Measurements from ENCODE around the gene MAPKAP1. TPM values are rescaled to one million over a fixed set of nuclear protein-coding genes. Genes with fewer than 3 reads are reported as not detected.

MAPKAP1 gene
- total RNA-seq, 1 experiment from 2014 or later, result 55.5 TPM

- intact Hi-C loops (cut with micrococcal nuclease; ENCODE audit: unreplicated experiment), result no loop called here
- CTCF ChIA-PET, result no interaction called here
- H3K27ac Mint-ChIP-seq (ENCODE audit: unreplicated experiment), result no peak overlapping the region
- H3K4me1 Mint-ChIP-seq (ENCODE audit: low read depth, unreplicated experiment), result peaks cover 10% of the 10 kb centered on the region
- no peak for DNase-seq
- H3K36me3 Mint-ChIP-seq (ENCODE audit: insufficient read depth, unreplicated experiment), result no peaks in the 10 kb centered on the region
- no TSS peak for BruUV-seq (replicated peaks)
- H3K27me3 Mint-ChIP-seq (ENCODE audit: unreplicated experiment), result no peaks in the 10 kb centered on the region
- no peaks in the 10 kb centered on the region for H3K9me3 Mint-ChIP-seq (ENCODE audit: low read depth, unreplicated experiment)
- no peak for TF ChIP-seq CTCF (IDR thresholded peaks at IDR 0.05; ENCODE audit: unreplicated experiment)
- H3K4me3 Mint-ChIP-seq (ENCODE audit: low read depth, unreplicated experiment), result no peak overlapping the region
These were observed 158.9 kb downstream of the MAPKAP1 start for GRCh38 chr9:125548141-125548540.

DNA sequence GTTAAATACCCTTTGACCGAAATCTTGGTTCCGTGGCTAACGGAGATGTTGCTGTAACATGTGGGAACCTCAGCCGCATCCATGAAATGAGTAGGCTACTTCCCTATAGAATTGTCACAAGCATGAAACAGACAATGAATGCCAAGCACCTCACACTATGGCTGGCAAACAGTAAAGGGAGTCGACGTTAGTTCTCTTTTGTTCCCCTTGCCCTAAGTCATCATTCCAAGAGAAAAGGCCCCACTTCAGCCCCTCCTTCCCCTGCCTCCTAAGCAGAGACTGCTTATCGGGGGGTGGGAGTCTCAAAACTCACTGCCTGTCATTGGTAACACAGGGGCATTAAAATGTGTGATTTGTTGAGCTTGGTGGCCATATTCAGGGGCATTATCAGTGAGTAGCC lies 159.6 kb downstream of the MAPKAP1 start:
- Mint-ChIP-seq H3K27me3 (ENCODE audit: unreplicated experiment) (no peaks in the 10 kb centered on the region), H3K4me1 (ENCODE audit: low read depth, unreplicated experiment) (peaks cover 10% of the 10 kb centered on the region), H3K27ac (ENCODE audit: unreplicated experiment) (no peak overlapping the region), H3K4me3 (ENCODE audit: low read depth, unreplicated experiment) (no peak overlapping the region), H3K9me3 (ENCODE audit: low read depth, unreplicated experiment) (no peaks in the 10 kb centered on the region), H3K36me3 (ENCODE audit: insufficient read depth, unreplicated experiment) (no peaks in the 10 kb centered on the region)
- no peak for TF ChIP-seq CTCF (IDR thresholded peaks at IDR 0.05; ENCODE audit: unreplicated experiment)
- DNase-seq, result no peak
- no TSS peak for BruUV-seq (replicated peaks)
- intact Hi-C loops (cut with micrococcal nuclease; ENCODE audit: unreplicated experiment), result no loop called here
- CTCF ChIA-PET, result no interaction called here

- H3K36me3 Mint-ChIP-seq (ENCODE audit: insufficient read depth, unreplicated experiment), result no peaks in the 10 kb centered on the region
- CTCF ChIA-PET, result no interaction called here
- intact Hi-C loops (cut with micrococcal nuclease; ENCODE audit: unreplicated experiment), result no loop called here
- BruUV-seq (replicated peaks), result no TSS peak
- no peak for TF ChIP-seq CTCF (IDR thresholded peaks at IDR 0.05; ENCODE audit: unreplicated experiment)
- H3K4me1 Mint-ChIP-seq (ENCODE audit: low read depth, unreplicated experiment), result peaks cover 14% of the 10 kb centered on the region
- DNase-seq, result no peak
- no peak overlapping the region for H3K27ac Mint-ChIP-seq (ENCODE audit: unreplicated experiment)
- H3K4me3 Mint-ChIP-seq (ENCODE audit: low read depth, unreplicated experiment), result no peak overlapping the region
- H3K9me3 Mint-ChIP-seq (ENCODE audit: low read depth, unreplicated experiment), result no peaks in the 10 kb centered on the region
- no peaks in the 10 kb centered on the region for H3K27me3 Mint-ChIP-seq (ENCODE audit: unreplicated experiment)
These were observed 161.2 kb downstream of the MAPKAP1 start for GRCh38 chr9:125545845-125546244.

DNA sequence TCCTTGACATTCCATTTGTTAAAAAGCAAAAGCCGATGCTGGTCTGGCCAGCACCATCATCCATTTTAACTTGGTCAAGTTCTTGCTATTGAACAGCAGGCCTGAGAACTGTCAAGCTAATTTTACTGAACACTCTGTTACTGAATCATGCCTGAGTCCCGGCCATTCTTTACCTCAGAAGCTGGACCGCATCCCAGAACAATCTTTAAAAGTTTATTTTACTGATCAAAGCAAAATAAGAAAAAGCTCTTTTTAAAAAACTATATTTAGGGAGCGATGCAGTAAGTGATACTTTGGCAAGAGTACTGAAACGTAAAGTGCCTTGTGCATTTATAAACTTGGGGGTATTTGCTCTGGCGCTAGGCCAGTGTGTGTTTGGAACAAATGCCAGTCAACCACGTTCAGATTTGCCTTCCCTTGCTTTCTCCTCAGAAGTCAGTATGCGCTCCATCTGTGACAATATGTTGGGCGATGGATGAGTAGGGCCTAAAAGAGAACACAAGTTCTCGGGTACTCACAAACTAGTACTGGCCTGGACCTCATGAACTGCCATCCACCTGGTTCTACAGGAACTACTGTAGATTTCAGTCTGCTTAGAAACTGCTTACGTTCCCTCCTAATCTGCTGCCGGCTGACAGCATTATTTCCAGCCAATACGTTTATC lies 161.9 kb downstream of the MAPKAP1 start:
- H3K27me3 Mint-ChIP-seq (ENCODE audit: unreplicated experiment), result no peaks in the 10 kb centered on the region
- CTCF ChIA-PET, result no interaction called here
- no peak for TF ChIP-seq CTCF (IDR thresholded peaks at IDR 0.05; ENCODE audit: unreplicated experiment)

More for the DNA sequence above, 161.9 kb downstream of the MAPKAP1 start:
- H3K4me1 Mint-ChIP-seq (ENCODE audit: low read depth, unreplicated experiment), result peaks cover 14% of the 10 kb centered on the region
- H3K36me3 Mint-ChIP-seq (ENCODE audit: insufficient read depth, unreplicated experiment), result no peaks in the 10 kb centered on the region
- intact Hi-C loops (cut with micrococcal nuclease; ENCODE audit: unreplicated experiment), result no loop called here
- H3K27ac Mint-ChIP-seq (ENCODE audit: unreplicated experiment), result no peak overlapping the region
- no peak for DNase-seq
- no peaks in the 10 kb centered on the region for H3K9me3 Mint-ChIP-seq (ENCODE audit: low read depth, unreplicated experiment)
- H3K4me3 Mint-ChIP-seq (ENCODE audit: low read depth, unreplicated experiment), result no peak overlapping the region
- no TSS peak for BruUV-seq (replicated peaks)

All from Calu3 (cell line).